Endothelial cell of umbilical vein (primary cell): ENCODE data around the gene TBCE. TPM values are rescaled to one million over a fixed set of nuclear protein-coding genes. Genes with fewer than 3 reads are reported as not detected.

ENCODE experiments used
- BruUV-seq: library from RNA; stranded (reverse); fragments of 400-500 nt; replicated peaks from 2 replicates; lab custom pipeline; 2021; lab: Mats Ljungman, UMichigan
- CTCF ChIA-PET: fragments of 300-600, 350-600 bp; sonication (Branson Sonifier 250); formaldehyde crosslinking; loops from one replicate; lab custom pipeline; 2021; ENCODE audit warnings: antibody characterized with exemption, inconsistent platforms; lab: Charles Lee
- POLR2A ChIA-PET: fragments of 300-600, 350-600 bp; sonication (Branson Sonifier 250); formaldehyde crosslinking; loops from one replicate; lab custom pipeline; 2021; ENCODE audit warnings: antibody characterized with exemption, inconsistent platforms; lab: Charles Lee
- DNase-seq: peaks from one replicate; pipeline ENCODE4 v3.0.0-alpha.2; 2011; ENCODE audit warnings: low read depth, low spot score
- FAIRE-seq: peaks from 2 replicates; lab custom pipeline; 2011; peaks lifted over from hg19 to GRCh38; lab: Jason Lieb, UNC
- H2AFZ ChIP-seq: 2 replicates; pipeline ENCODE4 v1.6.0; 2012; ENCODE audit warnings: low read depth, low read length, control low read depth, inconsistent platforms
- H3K27ac ChIP-seq: 2 replicates; pipeline ENCODE4 v1.5.1; 2011; ENCODE audit warnings: low read depth, mild to moderate bottlenecking, control low read depth, low read length, moderate library complexity; ENCODE audit not compliant: insufficient read depth
- H3K27me3 ChIP-seq, 2 experiments: 2 replicates each; pipeline versions ENCODE4 v1.6.0 to v1.6.1; 2011; ENCODE audit warnings: low read length in 2 of 2, mixed read lengths in 1 of 2; ENCODE audit not compliant: control insufficient read depth in 2 of 2, insufficient read depth in 2 of 2
- H3K36me3 ChIP-seq, 2 experiments: 2 replicates in 1 of 2; 3 replicates in 1 of 2; pipeline ENCODE4 v1.5.1; 2011; ENCODE audit warnings: low read length in 2 of 2, mild to moderate bottlenecking in 1 of 2, moderate library complexity in 1 of 2; ENCODE audit not compliant: control insufficient read depth in 2 of 2, insufficient read depth in 2 of 2; ENCODE audit errors: extremely low read depth in 1 of 2
- H3K4me1 ChIP-seq: 3 replicates; pipeline ENCODE4 v1.5.1; 2011; ENCODE audit warnings: mild to moderate bottlenecking, low read length; ENCODE audit not compliant: control insufficient read depth, insufficient read depth; ENCODE audit errors: extremely low read depth
- H3K4me2 ChIP-seq: 2 replicates; pipeline ENCODE4 v1.6.1; 2011; ENCODE audit warnings: low read length, control low read depth, mixed read lengths; ENCODE audit not compliant: insufficient read depth
- H3K4me3 ChIP-seq, 3 experiments: fragments of 200-600 bp in 1 of 3; sonication (generic), shearing (Covaris generic) in 1 of 3; replicated peaks in 1 of 3; 2 replicates each; pipeline ENCODE4 v1.5.1; 2011 to 2016; ENCODE audit warnings: control low read depth in 3 of 3, low read length in 3 of 3, mild to moderate bottlenecking in 2 of 3, inconsistent platforms in 1 of 3, low read depth in 1 of 3, moderate library complexity in 1 of 3; ENCODE audit not compliant: insufficient read depth in 1 of 3
- H3K79me2 ChIP-seq: 2 replicates; pipeline ENCODE4 v1.6.0; 2012; ENCODE audit warnings: low read length, inconsistent platforms; ENCODE audit not compliant: control insufficient read depth, insufficient read depth
- H3K9ac ChIP-seq: replicated peaks from 2 replicates; pipeline ENCODE3; 2011; ENCODE audit warnings: low read length, control low read depth; ENCODE audit not compliant: insufficient read depth; ENCODE audit errors: extremely low read depth
- H3K9me1 ChIP-seq: replicated peaks from 3 replicates; pipeline ENCODE4 v1.6.0; 2011; ENCODE audit warnings: mild to moderate bottlenecking, low read length; ENCODE audit not compliant: control insufficient read depth, insufficient read depth; ENCODE audit errors: extremely low read depth
- H3K9me3 ChIP-seq: replicated peaks from 2 replicates; pipeline ENCODE4 v1.5.1; 2012; ENCODE audit warnings: low read length, inconsistent platforms; ENCODE audit not compliant: control insufficient read depth, insufficient read depth
- H4K20me1 ChIP-seq: replicated peaks from 2 replicates; pipeline ENCODE3; 2011; ENCODE audit warnings: mild to moderate bottlenecking, low read length; ENCODE audit not compliant: control insufficient read depth, insufficient read depth; ENCODE audit errors: extremely low read depth
- CTCF ChIP-seq, 2 donors: IDR thresholded peaks; 1 replicate in 1 of 2; 2 replicates in 1 of 2; pipeline ENCODE4 v1.5.1; 2011; ENCODE audit warnings: low read length in 2 of 2, mild to moderate bottlenecking in 2 of 2, moderate library complexity in 2 of 2, control low read depth in 1 of 2, inconsistent platforms in 1 of 2, low read depth in 1 of 2; ENCODE audit not compliant: insufficient read depth in 1 of 2; ENCODE audit errors: extremely low read depth in 1 of 2
- GATA2 ChIP-seq: IDR thresholded peaks from 2 replicates; pipeline ENCODE4 v1.7.0; 2011; ENCODE audit warnings: low read depth, mild to moderate bottlenecking, moderate library complexity, mixed read lengths, low read length; ENCODE audit not compliant: insufficient read length, insufficient read depth
- JUN ChIP-seq: IDR thresholded peaks from 2 replicates; pipeline ENCODE4 v1.6.1; 2011; ENCODE audit warnings: borderline replicate concordance, low read depth; ENCODE audit not compliant: insufficient read length, insufficient read depth
- POLR2AphosphoS5 ChIP-seq: IDR thresholded peaks from 2 replicates; pipeline ENCODE4 v1.6.1; 2012; ENCODE audit warnings: low read depth, mild to moderate bottlenecking, control low read depth, low read length, moderate library complexity; ENCODE audit not compliant: insufficient read depth
- dilution Hi-C: fragments of 300-500 bp; cut with MboI; formaldehyde crosslinking; loops from one replicate; pipeline ENCODE4 v1.15.0; 2019; ENCODE audit warnings: low sequenced_read_pairs; ENCODE audit not compliant: extremely low pct_ligation_motif_present
- intact Hi-C: fragments of 100-400 bp; cut with micrococcal nuclease; formaldehyde crosslinking; loops from one replicate; pipeline ENCODE4 v1.10.0; 2022
- polyA plus RNA-seq, 4 experiments: library from polyadenylated mRNA; depleted of rRNA in 3 of 4; stranded (reverse) in 3 of 4; unstranded in 1 of 4; fragments of >200 nt; gene quantifications; 2 replicates each; pipeline versions ENCODE4 v1.2.1 to v1.2.3, GENCODE V29; 2011 to 2012; ENCODE audit warnings: missing spikeins in 1 of 4
- total RNA-seq: library from RNA; stranded (reverse); gene quantifications from 2 replicates; pipeline ENCODE4 v1.2.3, GENCODE V29; 2021

Gene TBCE
- total and polyA plus RNA-seq, 2 donors (not counting 3 experiments of a cell fraction or from before 2014, with no cell fraction given) = 13.7 to 32.6 TPM

DNA sequence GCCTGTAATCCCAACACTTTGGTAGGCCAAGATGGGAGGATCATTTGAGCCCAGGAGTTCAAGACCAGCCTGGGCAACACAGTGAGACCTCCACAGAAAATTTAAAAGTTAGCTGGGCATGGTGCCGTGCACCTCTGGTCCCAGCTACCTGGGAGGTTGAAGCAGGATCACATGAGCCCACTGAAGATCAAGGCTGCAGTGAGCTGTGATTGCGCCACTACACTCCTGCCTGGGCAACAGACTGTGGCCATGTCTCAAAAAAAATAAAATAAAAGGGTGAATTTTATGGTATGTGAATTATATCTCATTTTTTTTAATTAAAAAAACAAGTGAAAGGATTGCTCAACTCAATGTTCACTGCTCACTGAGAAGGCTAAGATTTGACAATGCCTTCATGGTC is 48.0 kb upstream of the TBCE start:
- FAIRE-seq (no peak), DNase-seq (no peak)
- Histone ChIP-seq H3K4me3 (no peak overlapping the region), H3K4me1 (peaks cover 2% of the 10 kb centered on the region), H2AFZ (no peak overlapping the region), H4K20me1 (peaks cover 16% of the 10 kb centered on the region), H3K27me3 (no peaks in the 10 kb centered on the region), H3K36me3 (peaks cover 2% of the 10 kb centered on the region in 2 experiments), H3K4me2 (no peak overlapping the region), H3K79me2 (peaks cover 94% of the 10 kb centered on the region), H3K9me3 (no peaks in the 10 kb centered on the region), H3K27ac (no peak overlapping the region), H3K9me1 (no peaks in the 10 kb centered on the region), H3K9ac (no peak overlapping the region)
- TF ChIP-seq GATA2 (no peak), CTCF (IDR thresholded peaks at IDR 0.05; ENCODE audit: extremely low read depth in 1 of 2, insufficient read depth in 1 of 2, low read depth in 1 of 2, low read length in 2 of 2) (no peak), POLR2AphosphoS5 (no peak), JUN (no peak)
- ChIA-PET CTCF (interaction anchor here (1.2 kb wide), 1 partner anchor 97 kb away, joined by 4 read pairs; no protein-coding TSS in a partner anchor), POLR2A (no interaction called here)
- no TSS peak for BruUV-seq
- intact Hi-C loops = no loop called here
- dilution Hi-C loops = no loop called here
